Hepatocyte (in vitro differentiated cells): ENCODE results near the gene C9orf152. TPM values are rescaled to one million over a fixed set of nuclear protein-coding genes. Genes with fewer than 3 reads are reported as not detected.
A peak's percentile ranks its signal among the peaks of the same experiment; 100 is the strongest.
"Not testable (repeated sequence)": the region's sequence is repeated elsewhere in the genome, so short reads cannot be mapped to it uniquely, and the experiment has no call there.

Source experiments
- DNase-seq: peaks from one replicate; pipeline ENCODE4 v3.0.0-alpha.2; 2016; ENCODE audit warnings: low spot score
- H2AFZ ChIP-seq: fragments of 200-600 bp; sonication (generic); 2 replicates; pipeline ENCODE4 v1.6.0; 2016; ENCODE audit warnings: antibody characterized with exemption, mild to moderate bottlenecking
- H3K27ac ChIP-seq: fragments of 200-600 bp; sonication (generic); 2 replicates; pipeline ENCODE4 v1.5.1; 2016; ENCODE audit warnings: mild to moderate bottlenecking
- H3K27me3 ChIP-seq: fragments of 200-600 bp; sonication (generic); 2 replicates; pipeline ENCODE4 v1.6.1; 2016
- H3K36me3 ChIP-seq: fragments of 200-600 bp; sonication (generic); replicated peaks from 2 replicates; pipeline ENCODE4 v1.5.1; 2016; ENCODE audit warnings: low read depth; ENCODE audit not compliant: insufficient read depth
- H3K4me1 ChIP-seq: fragments of 200-600 bp; sonication (generic); 2 replicates; pipeline ENCODE4 v1.5.1; 2016; ENCODE audit warnings: mild to moderate bottlenecking, moderate library complexity; ENCODE audit not compliant: insufficient read depth
- H3K4me2 ChIP-seq: fragments of 200-600 bp; sonication (generic); 2 replicates; pipeline ENCODE4 v1.6.0; 2016
- H3K4me3 ChIP-seq: fragments of 200-600 bp; sonication (generic); 2 replicates; pipeline ENCODE4 v1.5.1; 2016; ENCODE audit warnings: mild to moderate bottlenecking
- H3K79me2 ChIP-seq: fragments of 200-600 bp; sonication (generic); 2 replicates; pipeline ENCODE4 v1.6.0; 2017; ENCODE audit warnings: mild to moderate bottlenecking
- H3K9me2 ChIP-seq: fragments of 200-600 bp; sonication (generic); replicated peaks from 2 replicates; pipeline ENCODE4 v1.6.0; 2017; ENCODE audit warnings: mild to moderate bottlenecking; ENCODE audit not compliant: insufficient read depth
- H3K9me3 ChIP-seq: fragments of 200-600 bp; sonication (generic); 2 replicates; pipeline ENCODE4 v1.5.1; 2016; ENCODE audit warnings: low read depth, mild to moderate bottlenecking
- H4K20me1 ChIP-seq: fragments of 200-600 bp; sonication (generic); 2 replicates; pipeline ENCODE4 v1.6.0; 2016; ENCODE audit warnings: mild to moderate bottlenecking; ENCODE audit not compliant: insufficient read depth, poor library complexity, severe bottlenecking
- CTCF ChIP-seq: fragments of 200-600 bp; sonication (generic); IDR thresholded peaks from 2 replicates; pipeline ENCODE4 v1.5.1; 2016; ENCODE audit warnings: antibody characterized with exemption, mild to moderate bottlenecking; ENCODE audit not compliant: poor library complexity
- EZH2 ChIP-seq: fragments of 200-600 bp; sonication (generic); IDR thresholded peaks from 2 replicates; pipeline ENCODE4 v1.6.1; 2016; ENCODE audit warnings: antibody characterized with exemption, mild to moderate bottlenecking, borderline replicate concordance
- EZH2phosphoT487 ChIP-seq: fragments of 200-600 bp; sonication (generic); IDR thresholded peaks from one replicate; pipeline ENCODE4 v1.6.1; 2018; ENCODE audit warnings: antibody characterized with exemption, mild to moderate bottlenecking, low read depth, moderate library complexity; ENCODE audit not compliant: unreplicated experiment, severe bottlenecking
- WGBS: methylation state at CpG from one replicate; pipeline ENCODE4 v1.1.6; 2016; ENCODE audit warnings: low lambda C conversion rate; ENCODE audit errors: missing lambda C conversion rate; 5-methylcytosine and 5-hydroxymethylcytosine counted together
- polyA plus RNA-seq: library from polyadenylated mRNA; unstranded; fragments of >200 nt; fragmentation: Nextera tagmentation; extraction: Ambion mirVana; gene quantifications from 2 replicates; pipeline ENCODE4 v1.2.1, GENCODE V29; 2016
- total RNA-seq: library from RNA; depleted of rRNA; stranded (reverse); fragments of >200 nt; gene quantifications from 2 replicates; pipeline ENCODE4 v1.2.3, GENCODE V29; 2014

C9orf152 gene
- total and polyA plus RNA-seq, 2 experiments from 2014 or later: 0.68 to 1.2 TPM

GRCh38 chr9:110214090-110214489 lies 6.1 kb upstream of the C9orf152 start:
- no peaks in the 10 kb centered on the region for H3K4me1 ChIP-seq
- no peak for TF ChIP-seq EZH2phosphoT487
- no peaks in the 10 kb centered on the region for H3K9me2 ChIP-seq
- H3K4me3 ChIP-seq: no peak overlapping the region
- no peaks in the 10 kb centered on the region for H3K9me3 ChIP-seq
- no peaks in the 10 kb centered on the region for H3K27me3 ChIP-seq
- DNase-seq: no peak
- WGBS: 79% methylated on average over 6 of the region's 6 CpGs
- no peaks in the 10 kb centered on the region for H4K20me1 ChIP-seq
- H3K79me2 ChIP-seq: no peaks in the 10 kb centered on the region
- H3K4me2 ChIP-seq: no peak overlapping the region
- H3K27ac ChIP-seq: peak overlapping the region; percentile 21
- H2AFZ ChIP-seq: no peak overlapping the region
- H3K36me3 ChIP-seq: no peaks in the 10 kb centered on the region

GRCh38 chr9:110213413-110214044 lies 5.6 kb upstream of the C9orf152 start:
- H3K9me2 ChIP-seq: no peaks in the 10 kb centered on the region
- H3K27ac ChIP-seq: no peak overlapping the region
- no peaks in the 10 kb centered on the region for H3K27me3 ChIP-seq
- no peaks in the 10 kb centered on the region for H4K20me1 ChIP-seq
- no peaks in the 10 kb centered on the region for H3K4me1 ChIP-seq
- no peaks in the 10 kb centered on the region for H3K79me2 ChIP-seq
- DNase-seq: no peak
- no peak overlapping the region for H3K4me2 ChIP-seq
- H2AFZ ChIP-seq: no peak overlapping the region
- 72% methylated on average over 10 of the region's 10 CpGs for whole genome bisulfite sequencing
- no peaks in the 10 kb centered on the region for H3K36me3 ChIP-seq
- no peak overlapping the region for H3K4me3 ChIP-seq
- H3K9me3 ChIP-seq: no peaks in the 10 kb centered on the region
- TF ChIP-seq CTCF (no peak), EZH2phosphoT487 (no peak), EZH2 (no peak)

GRCh38 chr9:110207071-110207641 lies 803 bp downstream of the C9orf152 start:
- DNase-seq: no peak
- no peaks in the 10 kb centered on the region for H3K9me3 ChIP-seq
- H3K4me1 ChIP-seq: no peaks in the 10 kb centered on the region
- H3K9me2 ChIP-seq: no peaks in the 10 kb centered on the region
- H3K27ac ChIP-seq: no peak overlapping the region
- no peaks in the 10 kb centered on the region for H3K27me3 ChIP-seq
- H3K36me3 ChIP-seq: no peaks in the 10 kb centered on the region
- no peak overlapping the region for H2AFZ ChIP-seq
- WGBS: 75% methylated on average over 4 of the region's 6 CpGs
- TF ChIP-seq CTCF (no peak), EZH2phosphoT487 (no peak), EZH2 (no peak)
- no peak overlapping the region for H3K4me2 ChIP-seq
- H4K20me1 ChIP-seq: no peaks in the 10 kb centered on the region
- no peaks in the 10 kb centered on the region for H3K79me2 ChIP-seq
- H3K4me3 ChIP-seq: no peak overlapping the region

- 91% methylated on average over 1 of the region's 1 CpG for WGBS
- Histone ChIP-seq H3K27ac (no peak overlapping the region), H3K4me1 (no peaks in the 10 kb centered on the region), H3K4me3 (no peak overlapping the region), H4K20me1 (no peaks in the 10 kb centered on the region), H3K9me3 (no peaks in the 10 kb centered on the region), H3K79me2 (no peaks in the 10 kb centered on the region), H3K9me2 (no peaks in the 10 kb centered on the region), H3K36me3 (no peaks in the 10 kb centered on the region), H3K4me2 (no peak overlapping the region), H3K27me3 (no peaks in the 10 kb centered on the region), H2AFZ (no peak overlapping the region)
- no peak for DNase-seq
- TF ChIP-seq EZH2phosphoT487 (no peak), EZH2 (no peak), CTCF (no peak)
These were observed 1.6 kb downstream of the C9orf152 start for GRCh38 chr9:110206389-110206788.

GRCh38 chr9:110205612-110206011 lies 2.3 kb downstream of the C9orf152 start:
- WGBS: 85% methylated on average over 5 of the region's 5 CpGs
- H3K27me3 ChIP-seq, H4K20me1 ChIP-seq, H3K9me3 ChIP-seq, H3K9me2 ChIP-seq, H2AFZ ChIP-seq, H3K4me3 ChIP-seq, DNase-seq, H3K27ac ChIP-seq, H3K79me2 ChIP-seq, H3K4me2 ChIP-seq, H3K4me1 ChIP-seq, H3K36me3 ChIP-seq: not testable (repeated sequence)
